Keratinocyte (primary cell): ENCODE results near the gene RTN4R. TPM values are rescaled to one million over a fixed set of nuclear protein-coding genes. Genes with fewer than 3 reads are reported as not detected.

ENCODE experiments used
- DNase-seq: peaks from one replicate; pipeline ENCODE4 v3.0.0-alpha.2; 2011; ENCODE audit warnings: low read depth, missing footprints, low spot score
- FAIRE-seq: peaks from 2 replicates; lab custom pipeline; 2011; peaks lifted over from hg19 to GRCh38; lab: Jason Lieb, UNC
- H2AFZ ChIP-seq: 2 replicates; pipeline ENCODE4 v1.6.0; 2012; ENCODE audit warnings: low read length, control low read depth, inconsistent platforms; ENCODE audit not compliant: control insufficient read depth
- H3K27ac ChIP-seq: 2 replicates; pipeline ENCODE4 v1.5.1; 2011; ENCODE audit warnings: low read length; ENCODE audit not compliant: control insufficient read depth, insufficient read depth
- H3K27me3 ChIP-seq: 3 replicates; pipeline ENCODE4 v1.6.0; 2011; ENCODE audit warnings: low read length; ENCODE audit not compliant: control insufficient read depth, insufficient read depth; ENCODE audit errors: extremely low read depth
- H3K36me3 ChIP-seq, 2 experiments: 2 replicates in 1 of 2; 3 replicates in 1 of 2; pipeline ENCODE4 v1.5.1; 2011; ENCODE audit warnings: low read length in 2 of 2, mild to moderate bottlenecking in 1 of 2; ENCODE audit not compliant: control insufficient read depth in 2 of 2, insufficient read depth in 2 of 2; ENCODE audit errors: extremely low read depth in 1 of 2
- H3K4me1 ChIP-seq: 3 replicates; pipeline ENCODE4 v1.5.1; 2011; ENCODE audit warnings: low read length; ENCODE audit not compliant: control insufficient read depth, insufficient read depth; ENCODE audit errors: extremely low read depth
- H3K4me2 ChIP-seq: 3 replicates; pipeline ENCODE4 v1.6.0; 2011; ENCODE audit warnings: low read depth, low read length; ENCODE audit not compliant: control insufficient read depth, insufficient read depth; ENCODE audit errors: extremely low read depth
- H3K4me3 ChIP-seq, 3 experiments: fragments of 200-600 bp in 1 of 3; sonication (generic) in 1 of 3; 2 replicates in 2 of 3; 3 replicates in 1 of 3; pipeline ENCODE4 v1.5.1; 2011 to 2016; ENCODE audit warnings: low read length in 3 of 3, mild to moderate bottlenecking in 3 of 3, control low read depth in 2 of 3, inconsistent platforms in 1 of 3, low read depth in 1 of 3, mixed read lengths in 1 of 3, mixed run types in 1 of 3, moderate library complexity in 1 of 3; ENCODE audit not compliant: control insufficient read depth in 2 of 3, insufficient read depth in 2 of 3; ENCODE audit errors: extremely low read depth in 1 of 3
- H3K79me2 ChIP-seq: 2 replicates; pipeline ENCODE4 v1.6.0; 2012; ENCODE audit warnings: low read length; ENCODE audit not compliant: control insufficient read depth, insufficient read depth
- H3K9ac ChIP-seq: 3 replicates; pipeline ENCODE4 v1.6.0; 2011; ENCODE audit warnings: low read length; ENCODE audit not compliant: control insufficient read depth, insufficient read depth; ENCODE audit errors: extremely low read depth
- H3K9me1 ChIP-seq: 3 replicates; pipeline ENCODE4 v1.6.0; 2011; ENCODE audit warnings: low read length; ENCODE audit not compliant: control insufficient read depth, insufficient read depth; ENCODE audit errors: extremely low read depth
- H3K9me3 ChIP-seq: 2 replicates; pipeline ENCODE4 v1.5.1; 2012; ENCODE audit warnings: low read depth, low read length; ENCODE audit not compliant: control insufficient read depth
- H4K20me1 ChIP-seq: 3 replicates; pipeline ENCODE4 v1.6.0; 2011; ENCODE audit warnings: low read length; ENCODE audit not compliant: control insufficient read depth, insufficient read depth; ENCODE audit errors: extremely low read depth
- EZH2 ChIP-seq: IDR thresholded peaks from one replicate; pipeline ENCODE4 v1.6.1; 2012; ENCODE audit warnings: inconsistent platforms, mild to moderate bottlenecking, low read length, moderate library complexity
- dilution Hi-C: fragments of 300-500 bp; cut with MboI; formaldehyde crosslinking; loops from one replicate; pipeline ENCODE4 v1.7.0; 2020; ENCODE audit warnings: low sequenced_read_pairs; ENCODE audit not compliant: extremely low pct_ligation_motif_present
- polyA plus RNA-seq, 5 experiments: library from polyadenylated mRNA; depleted of rRNA in 3 of 5; stranded (reverse) in 3 of 5; stranded (forward) in 1 of 5; unstranded in 1 of 5; fragments of >200 nt; gene quantifications; 1 replicate in 1 of 5; 2 replicates in 3 of 5; 3 replicates in 1 of 5; pipeline versions ENCODE4 v1.2.1 to v1.2.3, GENCODE V29; 2011 to 2012; ENCODE audit warnings: missing spikeins in 2 of 5, low read depth in 1 of 5, low replicate concordance in 1 of 5
- TF ChIP-seq, protein P1 (sequence below), 3 experiments: IDR thresholded peaks in 1 of 3; conservative IDR thresholded peaks in 1 of 3; optimal IDR thresholded peaks in 1 of 3; 2 replicates in 2 of 3; 3 replicates in 1 of 3; pipeline versions ENCODE3 to v1.5.1; 2011; ENCODE audit warnings: low read length in 3 of 3, mild to moderate bottlenecking in 3 of 3, moderate library complexity in 2 of 3, control low read depth in 1 of 3, inconsistent platforms in 1 of 3; ENCODE audit not compliant: insufficient read depth in 2 of 3; ENCODE audit errors: extremely low read depth in 1 of 3

The RTN4R gene
- polyA plus RNA-seq, 1 donor (not counting 4 experiments of a cell fraction or from before 2014, with no cell fraction given) = 2.5 TPM

DNA sequence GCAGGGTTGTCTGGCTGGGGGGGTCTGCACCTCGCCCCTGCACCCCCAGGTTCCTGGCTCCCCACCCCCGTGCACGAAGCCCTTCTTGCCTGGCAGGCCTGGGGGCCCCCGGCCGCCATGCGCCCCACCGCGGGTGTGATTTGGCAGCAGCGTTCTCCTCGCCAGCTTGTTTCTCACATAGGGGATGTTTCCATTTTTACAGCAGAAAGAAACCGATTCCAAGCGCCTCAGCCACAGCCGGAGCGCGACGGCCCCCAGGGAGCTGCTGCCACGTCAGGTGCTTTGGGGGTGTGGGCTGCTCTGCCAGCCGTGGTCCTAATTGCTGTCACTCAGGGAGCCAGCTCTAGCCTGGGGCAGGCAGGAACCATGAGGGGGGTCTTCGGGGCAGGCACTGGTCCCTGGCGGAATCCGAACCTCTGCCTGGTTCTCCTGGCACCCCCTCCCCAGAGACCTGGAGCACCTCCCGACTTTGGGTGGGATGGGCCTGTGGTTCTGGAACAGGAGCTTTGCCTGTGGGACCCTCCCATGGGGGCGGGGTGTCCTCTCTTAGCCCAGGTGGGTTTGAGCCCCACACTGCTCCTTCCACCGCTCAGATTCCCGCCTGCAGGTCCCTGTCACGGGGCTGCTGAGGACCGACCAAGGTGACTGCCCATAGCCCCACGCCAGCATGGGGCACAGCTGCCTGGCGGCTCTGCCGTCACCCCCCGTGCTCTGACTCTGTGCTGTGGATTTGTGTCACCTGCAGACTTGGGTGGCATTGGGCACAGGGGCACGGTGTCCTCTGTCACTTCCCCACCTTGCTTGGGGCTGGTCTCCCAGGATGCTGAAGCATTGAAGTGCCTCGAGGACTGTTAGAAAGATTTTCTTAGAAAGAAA is 54.0 kb downstream of the RTN4R start:
- FAIRE-seq (no peak), DNase-seq (no peak)
- Histone ChIP-seq H3K27ac (no peak overlapping the region), H3K9ac (no peak overlapping the region), H3K4me2 (no peak overlapping the region), H4K20me1 (no peaks in the 10 kb centered on the region), H2AFZ (no peak overlapping the region), H3K4me1 (no peaks in the 10 kb centered on the region), H3K9me3 (no peaks in the 10 kb centered on the region), H3K79me2 (no peaks in the 10 kb centered on the region), H3K4me3 (no peak overlapping the region), H3K36me3 (no peaks in the 10 kb centered on the region), H3K9me1 (no peaks in the 10 kb centered on the region), H3K27me3 (peaks cover 10% of the 10 kb centered on the region)
- dilution Hi-C loops = no loop called here
- TF ChIP-seq EZH2 = no peak
- TF ChIP-seq, protein P1, sequence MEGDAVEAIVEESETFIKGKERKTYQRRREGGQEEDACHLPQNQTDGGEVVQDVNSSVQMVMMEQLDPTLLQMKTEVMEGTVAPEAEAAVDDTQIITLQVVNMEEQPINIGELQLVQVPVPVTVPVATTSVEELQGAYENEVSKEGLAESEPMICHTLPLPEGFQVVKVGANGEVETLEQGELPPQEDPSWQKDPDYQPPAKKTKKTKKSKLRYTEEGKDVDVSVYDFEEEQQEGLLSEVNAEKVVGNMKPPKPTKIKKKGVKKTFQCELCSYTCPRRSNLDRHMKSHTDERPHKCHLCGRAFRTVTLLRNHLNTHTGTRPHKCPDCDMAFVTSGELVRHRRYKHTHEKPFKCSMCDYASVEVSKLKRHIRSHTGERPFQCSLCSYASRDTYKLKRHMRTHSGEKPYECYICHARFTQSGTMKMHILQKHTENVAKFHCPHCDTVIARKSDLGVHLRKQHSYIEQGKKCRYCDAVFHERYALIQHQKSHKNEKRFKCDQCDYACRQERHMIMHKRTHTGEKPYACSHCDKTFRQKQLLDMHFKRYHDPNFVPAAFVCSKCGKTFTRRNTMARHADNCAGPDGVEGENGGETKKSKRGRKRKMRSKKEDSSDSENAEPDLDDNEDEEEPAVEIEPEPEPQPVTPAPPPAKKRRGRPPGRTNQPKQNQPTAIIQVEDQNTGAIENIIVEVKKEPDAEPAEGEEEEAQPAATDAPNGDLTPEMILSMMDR (optimal IDR thresholded peaks at IDR 0.05 in 1 of 3, IDR thresholded peaks at IDR 0.05 in 1 of 3, conservative IDR thresholded peaks at IDR 0.05 in 1 of 3; ENCODE audit: extremely low read depth in 1 of 3, insufficient read depth in 2 of 3, low read length in 3 of 3) = no peak

DNA sequence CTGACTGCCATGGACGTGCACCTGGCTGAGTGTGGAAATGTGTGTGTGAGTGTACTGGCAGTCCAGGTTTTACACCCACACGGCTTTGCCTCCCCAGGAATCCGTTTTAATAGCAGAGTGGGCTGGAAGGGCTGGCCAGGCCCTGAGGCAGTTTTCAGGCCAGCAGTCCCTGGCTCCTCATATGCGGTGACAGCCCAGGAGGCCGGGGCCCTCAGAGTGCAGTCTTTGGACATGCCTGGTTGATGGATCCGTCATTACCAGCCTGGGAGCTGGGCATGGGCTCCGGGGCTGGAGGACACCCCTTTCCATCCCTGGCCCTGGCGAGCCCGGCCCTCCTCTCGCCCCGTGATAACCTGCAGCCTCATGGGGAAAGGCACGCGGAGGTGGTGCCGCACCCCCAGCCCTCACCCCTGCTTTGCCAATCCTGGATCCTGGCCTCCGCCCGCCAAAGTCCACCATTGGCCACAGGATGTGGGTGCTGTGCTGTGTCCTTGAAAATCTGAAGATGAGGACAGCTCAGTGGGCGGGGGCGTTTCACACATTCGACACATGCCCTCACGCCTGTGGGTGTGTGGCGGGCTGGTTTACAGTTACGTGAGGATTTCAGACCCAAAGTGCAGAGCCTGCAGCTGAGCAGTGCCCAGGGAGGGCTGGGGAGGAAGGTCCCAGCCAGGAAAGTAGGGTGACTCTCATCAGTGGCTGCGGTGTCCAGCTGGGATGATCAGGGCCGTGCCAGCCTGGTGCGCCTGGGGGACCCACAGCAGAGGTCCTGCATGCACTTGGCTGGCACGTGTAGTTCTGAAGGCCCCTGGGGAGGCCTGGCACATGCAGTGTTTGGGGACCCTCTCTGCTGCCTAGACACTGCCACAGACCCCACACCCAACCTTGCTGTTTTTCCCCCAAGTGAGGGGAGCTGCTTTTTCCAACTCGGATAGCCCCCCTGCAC is 55.1 kb downstream of the RTN4R start:
- Histone ChIP-seq H4K20me1 (no peaks in the 10 kb centered on the region), H3K9me3 (no peaks in the 10 kb centered on the region), H3K9ac (no peak overlapping the region), H3K36me3 (peaks cover 0 to 3% of the 10 kb centered on the region in 2 experiments), H3K79me2 (peaks cover 2% of the 10 kb centered on the region), H3K27ac (no peak overlapping the region), H3K9me1 (no peaks in the 10 kb centered on the region), H2AFZ (no peak overlapping the region), H3K4me2 (no peak overlapping the region), H3K4me1 (peaks cover 1% of the 10 kb centered on the region), H3K27me3 (peaks cover 7% of the 10 kb centered on the region), H3K4me3 (no peak overlapping the region)
- dilution Hi-C loops = no loop called here
- FAIRE-seq (no peak), DNase-seq (no peak)
- TF ChIP-seq, protein P1 (optimal IDR thresholded peaks at IDR 0.05 in 1 of 3, IDR thresholded peaks at IDR 0.05 in 1 of 3, conservative IDR thresholded peaks at IDR 0.05 in 1 of 3; ENCODE audit: extremely low read depth in 1 of 3, insufficient read depth in 2 of 3, low read length in 3 of 3) = no peak
- TF ChIP-seq EZH2 = no peak
